ENCODE data around the gene DZIP1L.
"Not testable (repeated sequence)": the region's sequence is repeated elsewhere in the genome, so short reads cannot be mapped to it uniquely, and the experiment has no call there.

The DZIP1L gene

GRCh38 chr3:138125548-138126221 is 10.3 kb upstream of the DZIP1L start:
- Mint-ChIP-seq H3K36me3 (ENCODE audit: low read depth) (no peaks in the 10 kb centered on the region), H3K4me1 (ENCODE audit: low read depth) (no peaks in the 10 kb centered on the region), H3K27me3 (peaks cover 8% of the 10 kb centered on the region), H3K9me3 (no peaks in the 10 kb centered on the region), H3K27ac (no peak overlapping the region), H3K4me3 (no peak overlapping the region)

- Mint-ChIP-seq H3K27ac (no peak overlapping the region), H3K27me3 (peaks cover 15% of the 10 kb centered on the region), H3K9me3 (no peaks in the 10 kb centered on the region), H3K4me3 (no peak overlapping the region), H3K36me3 (ENCODE audit: low read depth) (no peaks in the 10 kb centered on the region), H3K4me1 (ENCODE audit: low read depth) (no peaks in the 10 kb centered on the region)
These were observed 9.4 kb upstream of the DZIP1L start for GRCh38 chr3:138124706-138125355.

GRCh38 chr3:138124188-138124587 is 8.8 kb upstream of the DZIP1L start:
- H3K4me3 Mint-ChIP-seq, result no peak overlapping the region
- no peaks in the 10 kb centered on the region for H3K36me3 Mint-ChIP-seq (ENCODE audit: low read depth)

GRCh38 chr3:138119423-138119766 is 4.0 kb upstream of the DZIP1L start:
- Mint-ChIP-seq H3K36me3 (ENCODE audit: low read depth) (no peaks in the 10 kb centered on the region), H3K9me3 (no peaks in the 10 kb centered on the region), H3K27me3 (peaks cover 39% of the 10 kb centered on the region), H3K4me1 (ENCODE audit: low read depth) (peaks cover 8% of the 10 kb centered on the region), H3K27ac (no peak overlapping the region), H3K4me3 (no peak overlapping the region)

More at GRCh38 chr3:138124188-138124587, 8.8 kb upstream of the DZIP1L start:
- Mint-ChIP-seq H3K9me3 (no peaks in the 10 kb centered on the region), H3K4me1 (ENCODE audit: low read depth) (no peaks in the 10 kb centered on the region), H3K27ac (no peak overlapping the region), H3K27me3 (peaks cover 16% of the 10 kb centered on the region)

- Mint-ChIP-seq H3K27ac (no peak overlapping the region), H3K27me3 (peaks cover 45% of the 10 kb centered on the region), H3K9me3 (no peaks in the 10 kb centered on the region), H3K4me1 (ENCODE audit: low read depth) (peaks cover 8% of the 10 kb centered on the region), H3K36me3 (ENCODE audit: low read depth) (no peaks in the 10 kb centered on the region), H3K4me3 (no peak overlapping the region)
These were observed 3.4 kb upstream of the DZIP1L start for GRCh38 chr3:138118612-138119422.

GRCh38 chr3:138114431-138114918 is 933 bp downstream of the DZIP1L start:
- Mint-ChIP-seq H3K9me3 (no peaks in the 10 kb centered on the region), H3K27me3 (peaks cover 41% of the 10 kb centered on the region), H3K4me1 (ENCODE audit: low read depth) (peaks cover 8% of the 10 kb centered on the region), H3K27ac (no peak overlapping the region), H3K36me3 (ENCODE audit: low read depth) (no peaks in the 10 kb centered on the region), H3K4me3 (peak overlapping the region; percentile 77)

GRCh38 chr3:138113326-138113725 is 2.1 kb downstream of the DZIP1L start:
- H3K27ac Mint-ChIP-seq, result no peak overlapping the region
- peaks cover 42% of the 10 kb centered on the region for H3K27me3 Mint-ChIP-seq
- no peaks in the 10 kb centered on the region for H3K9me3 Mint-ChIP-seq
- H3K4me3 Mint-ChIP-seq, result no peak overlapping the region
- no peaks in the 10 kb centered on the region for H3K36me3 Mint-ChIP-seq (ENCODE audit: low read depth)
- peaks cover 8% of the 10 kb centered on the region for H3K4me1 Mint-ChIP-seq (ENCODE audit: low read depth)

GRCh38 chr3:138112362-138112761 is 3.0 kb downstream of the DZIP1L start:
- no peak overlapping the region for H3K4me3 Mint-ChIP-seq
- peaks cover 8% of the 10 kb centered on the region for H3K4me1 Mint-ChIP-seq (ENCODE audit: low read depth)
- peaks cover 40% of the 10 kb centered on the region for H3K27me3 Mint-ChIP-seq

GRCh38 chr3:138105598-138105997 is 9.8 kb downstream of the DZIP1L start:
- H3K27me3 Mint-ChIP-seq, result peaks cover 3% of the 10 kb centered on the region
- no peaks in the 10 kb centered on the region for H3K9me3 Mint-ChIP-seq
- H3K27ac Mint-ChIP-seq, result no peak overlapping the region
- no peaks in the 10 kb centered on the region for H3K4me1 Mint-ChIP-seq (ENCODE audit: low read depth)
- H3K36me3 Mint-ChIP-seq (ENCODE audit: low read depth), result no peaks in the 10 kb centered on the region
- no peak overlapping the region for H3K4me3 Mint-ChIP-seq

More at GRCh38 chr3:138112362-138112761, 3.0 kb downstream of the DZIP1L start:
- Mint-ChIP-seq H3K27ac (no peak overlapping the region), H3K36me3 (ENCODE audit: low read depth) (no peaks in the 10 kb centered on the region), H3K9me3 (no peaks in the 10 kb centered on the region)

GRCh38 chr3:138103466-138103865 is 11.9 kb downstream of the DZIP1L start:
- H3K4me1 Mint-ChIP-seq (ENCODE audit: low read depth), result no peaks in the 10 kb centered on the region
- no peaks in the 10 kb centered on the region for H3K36me3 Mint-ChIP-seq (ENCODE audit: low read depth)
- H3K9me3 Mint-ChIP-seq, result no peaks in the 10 kb centered on the region

GRCh38 chr3:138101351-138101940 is 14.0 kb downstream of the DZIP1L start:
- H3K9me3 Mint-ChIP-seq; H3K4me3 Mint-ChIP-seq; H3K4me1 Mint-ChIP-seq (ENCODE audit: low read depth); H3K27ac Mint-ChIP-seq; H3K27me3 Mint-ChIP-seq; H3K36me3 Mint-ChIP-seq (ENCODE audit: low read depth): not testable (repeated sequence)

More at GRCh38 chr3:138103466-138103865, 11.9 kb downstream of the DZIP1L start:
- no peak overlapping the region for H3K27ac Mint-ChIP-seq
- no peak overlapping the region for H3K4me3 Mint-ChIP-seq
- peaks cover 3% of the 10 kb centered on the region for H3K27me3 Mint-ChIP-seq

GRCh38 chr3:138099417-138099816 is 16.0 kb downstream of the DZIP1L start:
- Mint-ChIP-seq H3K27me3 (peaks cover 8% of the 10 kb centered on the region), H3K27ac (no peak overlapping the region), H3K36me3 (ENCODE audit: low read depth) (no peaks in the 10 kb centered on the region), H3K4me1 (ENCODE audit: low read depth) (no peaks in the 10 kb centered on the region), H3K4me3 (no peak overlapping the region), H3K9me3 (no peaks in the 10 kb centered on the region)

GRCh38 chr3:138097192-138098172 is 17.9 kb downstream of the DZIP1L start:
- H3K27me3 Mint-ChIP-seq, result peaks cover 16% of the 10 kb centered on the region
- no peaks in the 10 kb centered on the region for H3K9me3 Mint-ChIP-seq
- no peaks in the 10 kb centered on the region for H3K4me1 Mint-ChIP-seq (ENCODE audit: low read depth)
- H3K36me3 Mint-ChIP-seq (ENCODE audit: low read depth), result no peaks in the 10 kb centered on the region
- no peak overlapping the region for H3K4me3 Mint-ChIP-seq
- H3K27ac Mint-ChIP-seq, result no peak overlapping the region

GRCh38 chr3:138093721-138094120 is 21.7 kb downstream of the DZIP1L start:
- Mint-ChIP-seq H3K36me3 (ENCODE audit: low read depth) (no peaks in the 10 kb centered on the region), H3K27ac (no peak overlapping the region), H3K4me3 (no peak overlapping the region), H3K27me3 (peaks cover 30% of the 10 kb centered on the region), H3K9me3 (no peaks in the 10 kb centered on the region), H3K4me1 (ENCODE audit: low read depth) (no peaks in the 10 kb centered on the region)
